Stimulated activated CD4-positive, alpha-beta T cell treated with anti-CD3 and anti-CD28 coated beads, TNF-alpha, amount 100 ng/mL, for 24 hours (primary cell): Measurements from ENCODE around the gene SLC9A9.
"Not testable (repeated sequence)": the region's sequence is repeated elsewhere in the genome, so short reads cannot be mapped to it uniquely, and the experiment has no call there.

ENCODE experiments used
- DNase-seq, 3 experiments: peaks; one replicate each; pipeline ENCODE4 v3.0.0-alpha.2; 2020; ENCODE audit warnings: low read depth in 3 of 3

SLC9A9 gene

GRCh38 chr3:143465666-143466065 is 382.6 kb downstream of the SLC9A9 start:
- DNase-seq, result no peak

GRCh38 chr3:143464850-143465249 is 383.4 kb downstream of the SLC9A9 start:
- no peak for DNase-seq

DNA sequence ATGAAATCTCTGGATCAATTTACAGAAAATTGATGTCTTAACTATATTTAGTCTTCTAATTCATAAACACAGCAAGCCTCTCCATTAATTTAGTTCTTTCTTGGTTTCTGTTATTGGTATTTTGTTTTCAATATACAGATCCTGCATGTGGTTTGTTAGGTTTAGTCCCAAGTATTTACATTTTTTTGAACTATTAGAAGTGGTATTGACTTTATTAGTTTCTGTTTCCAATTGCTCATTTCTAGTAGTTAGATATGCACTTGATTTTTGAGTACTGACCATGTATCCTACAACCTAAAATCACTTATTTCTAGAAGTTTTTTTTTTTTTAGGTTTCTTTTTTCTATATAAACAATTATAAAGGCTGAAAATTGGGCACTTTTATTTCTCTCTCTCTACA is 392.8 kb downstream of the SLC9A9 start:
- DNase-seq, result no peak

GRCh38 chr3:143450632-143451031 is 397.6 kb downstream of the SLC9A9 start:
- no peak for DNase-seq

DNA sequence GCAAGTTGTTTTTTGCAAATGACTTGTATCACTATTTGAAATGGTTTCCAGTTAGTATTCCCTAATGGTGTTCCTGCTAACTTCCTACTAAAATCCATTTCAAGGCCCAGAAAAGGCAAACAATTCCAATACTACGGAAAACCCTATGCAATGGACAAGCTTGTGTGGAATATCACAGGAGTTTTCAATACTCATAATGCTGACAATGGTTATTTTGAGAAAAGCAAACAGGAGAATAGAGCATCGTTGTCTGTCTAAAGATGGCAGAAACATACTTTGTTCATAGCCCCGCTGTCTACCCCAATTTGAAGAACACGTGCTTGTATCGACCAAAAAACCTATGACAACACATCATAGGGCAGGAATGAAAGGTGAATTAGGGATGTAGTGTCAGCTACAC is 400.8 kb downstream of the SLC9A9 start:
- no peak for DNase-seq

- no peak for DNase-seq
Observed at GRCh38 chr3:143445118-143445517, 403.1 kb downstream of the SLC9A9 start.

DNA sequence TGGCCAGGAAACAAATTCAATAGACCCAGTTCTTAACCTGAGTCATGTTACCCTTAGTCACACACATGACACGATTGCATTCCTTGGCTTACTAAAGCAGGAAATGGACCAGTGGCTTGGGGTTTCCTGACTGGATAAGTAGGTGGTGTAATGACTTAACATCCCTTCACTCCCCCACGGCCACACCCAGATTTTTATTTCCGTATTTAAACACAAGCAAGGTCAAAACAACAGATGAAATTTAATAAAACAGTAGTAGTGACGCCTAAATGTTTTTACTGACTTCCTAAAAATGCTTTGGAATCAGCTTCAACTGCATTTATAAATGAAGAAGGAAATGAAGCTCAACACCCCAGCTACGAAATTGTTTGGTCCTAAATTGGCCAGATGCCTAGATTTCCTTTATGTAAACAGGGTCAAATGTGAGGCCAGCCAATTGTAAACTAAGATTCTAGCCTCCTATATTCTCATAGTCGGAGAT is 404.4 kb downstream of the SLC9A9 start:
- peak in 1 of 3 experiments; percentile 11 for DNase-seq

DNA sequence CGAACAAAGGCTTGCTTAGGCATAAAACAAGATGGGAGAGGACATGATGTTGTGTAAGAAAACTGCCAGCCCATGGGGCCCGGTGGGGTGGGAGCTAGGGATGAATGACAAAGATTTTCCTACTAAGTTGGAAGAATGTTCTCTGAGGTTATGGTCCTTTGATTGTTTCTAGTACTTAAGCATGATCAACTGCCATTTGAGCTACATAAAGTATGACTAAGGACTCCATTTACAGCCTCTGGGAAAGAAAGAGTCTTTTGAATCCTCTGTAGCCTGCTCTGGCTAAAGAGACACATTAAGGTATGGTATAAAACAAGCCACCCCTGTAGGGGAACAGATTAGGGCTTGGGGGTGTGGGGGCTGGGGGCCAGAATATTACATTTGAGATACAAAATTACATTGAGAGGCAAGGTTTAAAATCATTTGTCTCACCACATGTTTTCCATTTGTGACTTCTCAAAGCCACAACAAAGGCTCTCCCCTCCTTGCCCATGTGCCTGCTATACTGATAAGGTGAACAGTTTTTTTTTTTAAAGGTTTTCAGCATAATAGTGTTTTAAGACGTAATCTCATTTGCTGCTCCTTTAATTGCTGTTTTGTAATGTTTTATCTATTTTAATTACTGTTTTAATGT is 405.3 kb downstream of the SLC9A9 start:
- peak in 1 of 3 experiments; percentile 5 for DNase-seq

GRCh38 chr3:143441516-143442171 is 406.6 kb downstream of the SLC9A9 start:
- no peak for DNase-seq

- no peak for DNase-seq
Observed at GRCh38 chr3:143439817-143440216, 408.5 kb downstream of the SLC9A9 start.

GRCh38 chr3:143437405-143437804 is 410.9 kb downstream of the SLC9A9 start:
- no peak for DNase-seq

DNA sequence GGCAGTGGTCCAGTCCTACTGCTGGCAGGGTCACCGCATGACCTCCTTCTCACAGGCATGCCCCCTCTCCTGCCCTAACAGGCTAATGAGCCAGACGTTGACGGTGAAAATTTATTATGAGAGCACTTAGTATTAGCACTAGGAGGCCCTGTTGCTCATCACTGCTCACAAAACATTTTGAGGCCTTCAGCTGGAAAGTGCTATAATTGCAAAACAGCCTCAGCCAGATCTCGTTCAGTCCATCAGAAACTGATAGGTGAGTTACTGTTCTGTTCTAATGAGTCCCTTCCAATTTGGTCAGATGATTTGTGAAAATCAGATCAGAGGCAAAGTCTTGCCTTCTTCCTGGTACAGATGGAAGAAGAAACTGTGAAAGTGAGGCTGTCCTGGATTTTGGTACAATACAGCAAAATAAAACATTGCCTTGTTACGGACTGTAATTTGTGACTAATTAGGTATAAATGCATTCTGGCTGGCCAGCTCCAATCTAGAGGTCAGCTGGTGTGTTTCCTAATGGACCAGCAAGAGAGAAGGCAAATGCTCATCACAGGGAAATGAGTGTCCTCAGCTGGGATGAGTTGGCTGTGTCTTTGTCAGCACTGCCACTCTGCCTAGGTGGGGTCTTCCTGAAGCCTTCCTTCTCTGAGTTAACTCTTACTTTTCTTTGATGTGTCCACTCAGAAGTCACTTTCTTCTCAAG is 411.9 kb downstream of the SLC9A9 start:
- no peak for DNase-seq

- peak in 1 of 3 experiments; percentile 16 for DNase-seq
Observed at GRCh38 chr3:143433787-143434378, 414.4 kb downstream of the SLC9A9 start.

DNA sequence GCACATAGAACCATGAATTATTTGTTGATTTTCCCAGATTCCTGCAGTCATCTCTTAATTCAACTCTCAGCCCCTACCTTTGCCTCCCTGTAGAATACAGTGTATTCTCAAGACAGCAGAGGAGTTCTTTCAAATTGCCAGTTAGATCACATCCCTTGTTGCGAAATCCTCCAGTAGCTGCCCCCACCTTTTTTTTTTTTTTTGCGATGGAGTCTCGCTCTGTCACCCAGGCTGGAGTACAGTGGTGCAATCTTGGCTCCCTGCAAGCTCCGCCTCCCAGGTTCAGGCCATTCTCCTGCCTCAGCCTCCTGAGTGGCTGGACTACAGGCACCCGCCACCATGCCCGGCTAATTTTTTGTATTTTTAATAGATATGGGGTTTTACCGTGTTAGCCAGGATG is 417.0 kb downstream of the SLC9A9 start:
- not testable (repeated sequence) for DNase-seq

DNA sequence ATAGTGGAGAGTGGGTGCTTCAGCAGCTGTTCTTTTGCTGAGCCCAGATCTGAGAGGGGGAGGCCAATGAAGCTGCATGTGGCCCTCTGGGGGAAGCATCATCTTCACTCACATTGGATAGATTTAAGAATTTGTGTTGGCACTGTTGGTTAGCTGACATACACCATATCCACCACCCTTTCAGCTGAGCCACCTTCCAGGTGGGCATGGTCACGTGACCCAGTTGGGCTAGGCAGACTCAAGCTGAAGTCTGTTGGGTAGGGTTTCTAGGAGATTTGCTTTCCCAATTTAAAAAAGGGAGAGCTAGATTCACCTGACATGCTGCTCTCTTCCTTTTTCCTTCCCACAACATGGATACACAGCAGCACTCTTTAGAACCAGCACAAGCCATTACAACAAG is 417.7 kb downstream of the SLC9A9 start:
- no peak for DNase-seq

DNA sequence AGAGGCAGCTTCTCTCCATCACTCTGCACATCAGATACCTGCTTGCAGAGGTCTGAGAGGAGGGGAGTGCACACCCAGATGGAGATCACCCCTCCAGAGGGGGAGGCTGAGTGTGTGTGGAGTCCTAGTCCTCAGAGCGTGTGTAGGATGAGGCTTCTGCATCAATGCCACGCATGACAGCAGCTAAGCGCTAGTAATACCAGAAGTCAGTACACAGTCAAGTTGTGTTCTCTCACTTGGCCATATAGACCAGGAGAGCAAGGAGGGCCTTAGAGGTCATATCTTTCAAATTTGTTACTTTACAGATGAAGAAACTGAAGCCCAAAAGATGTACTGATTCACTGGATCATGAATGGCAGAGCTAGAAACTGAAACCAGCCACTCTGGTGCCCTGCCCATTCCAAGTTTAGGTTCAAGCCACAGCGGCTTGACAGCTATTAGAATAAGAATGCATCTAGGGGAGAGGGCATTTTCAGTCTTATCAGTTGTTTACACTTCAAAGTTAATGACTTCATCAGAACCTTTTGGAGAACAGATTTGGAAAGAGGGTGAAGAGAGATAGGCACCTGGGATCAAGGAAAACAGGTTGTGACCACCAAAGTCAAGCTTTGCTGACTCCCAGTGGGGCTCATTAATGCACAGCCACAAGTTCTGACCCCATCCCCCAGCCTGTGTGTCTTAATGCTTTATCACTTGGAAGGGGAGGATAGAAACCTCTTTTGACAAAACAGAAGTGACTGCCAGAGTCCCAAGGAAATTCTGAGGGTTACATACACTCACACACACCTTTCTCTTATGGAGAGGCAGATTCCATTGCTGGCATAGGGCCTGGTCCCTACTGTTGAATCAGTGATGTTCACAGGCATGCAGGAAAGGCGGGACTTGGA is 418.4 kb downstream of the SLC9A9 start:
- no peak for DNase-seq

DNA sequence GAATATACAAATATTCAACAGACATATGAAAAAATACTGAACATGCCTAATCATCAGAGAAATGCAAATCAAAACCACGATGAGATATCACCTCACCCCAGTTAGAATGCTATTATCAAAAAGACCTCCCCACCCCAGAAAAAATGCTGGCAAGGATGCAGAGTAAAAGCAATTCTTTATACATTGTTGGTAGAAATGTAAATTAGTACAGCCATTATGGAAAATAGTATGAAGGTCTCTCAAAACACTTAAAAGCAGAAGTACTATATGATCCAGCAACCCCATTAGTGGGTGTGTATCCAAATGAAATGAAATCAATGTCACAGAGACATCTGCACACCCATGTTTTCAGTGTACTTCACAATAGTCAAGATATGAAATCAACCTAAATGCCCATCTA is 420.0 kb downstream of the SLC9A9 start:
- DNase-seq, result no peak

- no peak for DNase-seq
Observed at GRCh38 chr3:143427631-143428030, 420.6 kb downstream of the SLC9A9 start.

- no peak for DNase-seq
Observed at GRCh38 chr3:143424874-143425273, 423.4 kb downstream of the SLC9A9 start.

- no peak for DNase-seq
Observed at GRCh38 chr3:143421556-143421955, 426.7 kb downstream of the SLC9A9 start.

DNA sequence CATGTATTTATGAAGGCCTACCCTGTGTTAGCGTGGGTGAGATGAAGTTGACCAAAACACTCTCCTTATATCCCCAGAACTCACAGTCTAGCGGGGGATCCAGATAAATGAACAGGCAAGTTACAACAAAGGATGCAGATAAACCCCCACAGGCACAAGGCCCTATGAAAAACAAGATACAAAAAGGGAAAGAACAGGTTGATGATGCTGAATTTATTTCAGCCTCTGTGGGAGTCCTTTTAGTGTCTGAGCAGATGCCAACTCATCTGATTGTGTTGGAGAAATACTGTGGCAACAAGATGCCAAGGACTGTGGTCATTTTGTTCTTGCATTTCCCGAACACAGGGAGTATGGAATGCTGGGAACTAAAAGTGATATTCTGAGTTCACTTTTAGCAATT is 428.7 kb downstream of the SLC9A9 start:
- no peak for DNase-seq

DNA sequence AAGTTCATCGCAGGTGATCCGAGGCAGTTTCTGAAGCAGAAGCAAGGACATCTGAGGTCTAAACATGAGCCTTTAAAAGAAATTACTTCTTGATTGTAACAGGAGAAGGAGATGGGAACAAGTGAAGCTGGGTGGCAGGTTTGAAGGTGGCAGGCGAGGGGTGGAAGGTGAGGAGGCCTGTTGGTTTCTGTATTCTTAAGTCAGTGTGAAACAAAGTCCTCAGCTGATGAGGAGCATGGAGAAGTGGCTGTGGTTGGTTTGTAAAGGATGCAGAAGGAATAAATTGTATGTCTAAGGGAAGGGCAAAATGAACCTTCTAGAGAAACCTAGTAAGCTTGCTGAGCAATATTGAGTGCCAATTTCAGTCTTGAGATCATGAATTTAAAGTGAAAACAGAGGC is 429.9 kb downstream of the SLC9A9 start:
- no peak for DNase-seq
